ENCODE data around the gene SCAMP5. TPM values are rescaled to one million over a fixed set of nuclear protein-coding genes. Genes with fewer than 3 reads are reported as not detected.

Gene SCAMP5
- total RNA-seq, result 1.6 TPM

- Histone ChIP-seq H3K27ac (ENCODE audit: low read depth, low read length) (no peak within 1 kb of the TSS), H3K27me3 (ENCODE audit: control insufficient read depth in 3 of 3, insufficient read depth in 3 of 3, low read length in 3 of 3) (peaks cover 23 to 37% (median 26%) of the 10 kb centered on the region in 3 donors), H3K9ac (ENCODE audit: low read depth in 1 of 3, low read length in 3 of 3) (peak within 1 kb of the TSS in 2 of 3 donors; percentile 23 to 62)
Observed at GRCh38 chr15:74995182-74995778, at the start of gene SCAMP5. Gene SCAMP5, plus strand, starts transcription at chr15:74995563. Its CDS starts 16,277 bp downstream, at chr15:75011840.

GRCh38 chr15:74950078-74950908 is 45.1 kb upstream of the SCAMP5 start:
- no peak overlapping the region for H3K4me3 ChIP-seq (ENCODE audit: low read length in 3 of 3)
- H3K9me3 ChIP-seq (ENCODE audit: control insufficient read depth in 3 of 3, low read length in 3 of 3), result no peaks in the 10 kb centered on the region
- peaks cover 6 to 16% (median 13%) of the 10 kb centered on the region in 3 donors for H3K27me3 ChIP-seq (ENCODE audit: control insufficient read depth in 3 of 3, insufficient read depth in 3 of 3, low read length in 3 of 3)
- H3K36me3 ChIP-seq (ENCODE audit: control insufficient read depth in 3 of 3, insufficient read depth in 3 of 3, low read length in 3 of 3), result no peaks in the 10 kb centered on the region
- H3K27ac ChIP-seq (ENCODE audit: low read depth, low read length), result no peak overlapping the region
- peaks cover 3 to 9% (median 4%) of the 10 kb centered on the region in 3 donors for H3K4me1 ChIP-seq (ENCODE audit: control insufficient read depth in 3 of 3, insufficient read depth in 3 of 3, low read length in 3 of 3)
- H3K9ac ChIP-seq (ENCODE audit: low read depth in 1 of 3, low read length in 3 of 3), result peak overlapping the region in 1 of 3 donors; percentile 33

More at GRCh38 chr15:74995182-74995778, at the start of gene SCAMP5:
- Histone ChIP-seq H3K4me3 (ENCODE audit: low read length in 3 of 3) (peak within 1 kb of the TSS; percentile 73 to 75 (median 75)), H3K9me3 (ENCODE audit: control insufficient read depth in 3 of 3, low read length in 3 of 3) (no peaks in the 10 kb centered on the region), H3K4me1 (ENCODE audit: control insufficient read depth in 3 of 3, insufficient read depth in 3 of 3, low read length in 3 of 3) (peaks cover 13 to 15% (median 13%) of the 10 kb centered on the region in 3 donors), H3K36me3 (ENCODE audit: control insufficient read depth in 3 of 3, insufficient read depth in 3 of 3, low read length in 3 of 3) (no peaks in the 10 kb centered on the region)

DNA sequence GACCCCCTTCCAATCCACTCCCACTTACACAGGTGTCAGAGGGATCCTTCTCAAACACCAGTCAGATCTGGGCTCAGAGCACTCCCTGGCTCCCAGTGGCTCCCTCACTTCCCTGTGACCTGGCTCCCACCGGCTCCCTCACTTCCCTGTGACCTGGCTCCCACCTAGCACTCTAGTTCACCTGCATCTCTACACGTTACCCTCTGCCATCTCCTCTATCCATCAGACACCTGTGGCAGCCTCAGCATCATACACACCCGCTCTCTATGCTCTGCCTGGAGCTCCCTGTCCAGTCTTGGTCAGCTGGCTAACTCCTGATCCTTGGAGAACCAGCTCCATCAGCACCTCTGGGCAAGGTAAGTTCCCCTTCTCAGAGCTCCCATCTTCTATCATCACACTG is 44.4 kb upstream of the SCAMP5 start:
- no peaks in the 10 kb centered on the region for H3K36me3 ChIP-seq (ENCODE audit: control insufficient read depth in 3 of 3, insufficient read depth in 3 of 3, low read length in 3 of 3)
- H3K27ac ChIP-seq (ENCODE audit: low read depth, low read length), result no peak overlapping the region
- no peak overlapping the region for H3K9ac ChIP-seq (ENCODE audit: low read depth in 1 of 3, low read length in 3 of 3)
- no peak overlapping the region for H3K4me3 ChIP-seq (ENCODE audit: low read length in 3 of 3)
- peaks cover 8 to 16% (median 10%) of the 10 kb centered on the region in 3 donors for H3K4me1 ChIP-seq (ENCODE audit: control insufficient read depth in 3 of 3, insufficient read depth in 3 of 3, low read length in 3 of 3)
- no peaks in the 10 kb centered on the region for H3K9me3 ChIP-seq (ENCODE audit: control insufficient read depth in 3 of 3, low read length in 3 of 3)
- H3K27me3 ChIP-seq (ENCODE audit: control insufficient read depth in 3 of 3, insufficient read depth in 3 of 3, low read length in 3 of 3), result peaks cover 9 to 23% (median 20%) of the 10 kb centered on the region in 3 donors

DNA sequence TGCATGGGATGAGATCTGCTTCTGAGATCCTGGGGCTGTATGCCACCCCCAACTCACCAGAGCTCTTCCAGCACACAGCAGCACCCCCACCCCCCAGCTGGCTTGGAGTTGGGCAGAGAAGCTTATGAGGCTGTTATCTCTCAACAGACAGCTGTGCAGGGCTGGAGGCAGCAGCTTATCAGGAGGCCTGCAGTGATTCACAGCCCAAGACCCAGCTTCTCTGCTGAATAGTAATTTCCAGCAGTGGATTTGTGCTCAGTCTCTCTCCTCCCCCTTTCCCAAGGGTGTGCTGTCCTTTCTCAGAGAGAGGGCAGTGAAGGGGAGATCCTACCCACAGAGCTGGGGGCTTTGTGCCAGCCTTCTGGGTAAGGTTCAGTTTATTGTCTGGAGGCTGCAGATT is 40.8 kb upstream of the SCAMP5 start:
- Histone ChIP-seq H3K9me3 (ENCODE audit: control insufficient read depth in 3 of 3, low read length in 3 of 3) (no peaks in the 10 kb centered on the region), H3K4me3 (ENCODE audit: low read length in 3 of 3) (no peak overlapping the region), H3K4me1 (ENCODE audit: control insufficient read depth in 3 of 3, insufficient read depth in 3 of 3, low read length in 3 of 3) (peaks cover 31 to 40% (median 32%) of the 10 kb centered on the region in 3 donors), H3K9ac (ENCODE audit: low read depth in 1 of 3, low read length in 3 of 3) (no peak overlapping the region), H3K36me3 (ENCODE audit: control insufficient read depth in 3 of 3, insufficient read depth in 3 of 3, low read length in 3 of 3) (no peaks in the 10 kb centered on the region), H3K27ac (ENCODE audit: low read depth, low read length) (no peak overlapping the region), H3K27me3 (ENCODE audit: control insufficient read depth in 3 of 3, insufficient read depth in 3 of 3, low read length in 3 of 3) (peaks cover 31 to 49% (median 38%) of the 10 kb centered on the region in 3 donors)

GRCh38 chr15:74955017-74955416 is 40.3 kb upstream of the SCAMP5 start:
- Histone ChIP-seq H3K36me3 (ENCODE audit: control insufficient read depth in 3 of 3, insufficient read depth in 3 of 3, low read length in 3 of 3) (no peaks in the 10 kb centered on the region), H3K4me3 (ENCODE audit: low read length in 3 of 3) (no peak overlapping the region), H3K9ac (ENCODE audit: low read depth in 1 of 3, low read length in 3 of 3) (no peak overlapping the region), H3K9me3 (ENCODE audit: control insufficient read depth in 3 of 3, low read length in 3 of 3) (no peaks in the 10 kb centered on the region), H3K27me3 (ENCODE audit: control insufficient read depth in 3 of 3, insufficient read depth in 3 of 3, low read length in 3 of 3) (peaks cover 31 to 49% (median 43%) of the 10 kb centered on the region in 3 donors), H3K27ac (ENCODE audit: low read depth, low read length) (no peak overlapping the region), H3K4me1 (ENCODE audit: control insufficient read depth in 3 of 3, insufficient read depth in 3 of 3, low read length in 3 of 3) (peaks cover 32 to 39% (median 35%) of the 10 kb centered on the region in 3 donors)

DNA sequence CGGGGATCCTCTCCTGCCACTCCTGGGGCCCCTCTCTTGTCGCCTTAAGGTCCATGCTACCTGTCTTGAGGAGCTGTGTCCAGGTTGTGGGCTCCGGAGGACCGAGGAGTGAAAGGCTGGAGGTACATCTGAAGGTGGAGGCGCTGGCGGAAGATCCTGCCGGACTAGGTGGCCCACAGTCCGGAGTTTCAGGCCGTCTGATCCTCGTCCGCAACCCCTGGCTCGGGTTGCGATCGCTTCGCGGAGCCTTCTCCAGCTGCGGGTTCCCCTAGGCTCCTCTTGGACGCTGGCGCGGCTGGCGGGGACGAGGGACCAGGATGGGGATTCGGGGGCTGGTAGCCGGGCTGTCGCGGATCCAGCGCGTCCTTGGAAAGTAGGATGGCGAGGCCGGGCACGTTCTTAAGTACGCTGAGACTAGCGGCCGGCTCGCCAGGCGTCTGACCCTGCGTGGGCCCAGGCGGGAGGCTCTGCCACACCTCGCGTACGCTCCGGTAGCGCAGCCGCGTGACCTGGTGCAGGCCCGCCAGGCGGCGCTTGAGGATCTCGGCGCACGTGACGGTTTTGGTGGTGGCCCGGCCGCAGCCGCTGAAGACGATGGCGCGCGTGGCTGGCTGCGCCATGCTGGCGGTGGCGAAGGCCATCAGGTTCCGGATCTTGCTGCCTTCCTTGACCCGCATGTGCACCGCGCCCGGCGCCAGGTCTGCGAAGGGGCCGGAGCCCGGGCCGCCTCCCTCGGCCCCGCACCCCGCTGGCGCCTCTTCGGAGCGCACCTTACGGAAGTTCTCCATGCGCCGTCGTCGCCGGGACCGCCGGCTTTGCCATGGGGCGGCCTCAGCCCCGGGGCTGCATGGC is 39.3 kb upstream of the SCAMP5 start:
- no peaks in the 10 kb centered on the region for H3K36me3 ChIP-seq (ENCODE audit: control insufficient read depth in 3 of 3, insufficient read depth in 3 of 3, low read length in 3 of 3)
- H3K9me3 ChIP-seq (ENCODE audit: control insufficient read depth in 3 of 3, low read length in 3 of 3), result no peaks in the 10 kb centered on the region
- no peak overlapping the region for H3K27ac ChIP-seq (ENCODE audit: low read depth, low read length)
- H3K4me1 ChIP-seq (ENCODE audit: control insufficient read depth in 3 of 3, insufficient read depth in 3 of 3, low read length in 3 of 3), result peaks cover 29 to 36% (median 31%) of the 10 kb centered on the region in 3 donors
- H3K9ac ChIP-seq (ENCODE audit: low read depth in 1 of 3, low read length in 3 of 3), result peak overlapping the region in 2 of 3 donors; percentile 69 to 73
- peak overlapping the region; percentile 48 to 74 (median 72) for H3K4me3 ChIP-seq (ENCODE audit: low read length in 3 of 3)
- peaks cover 31 to 52% (median 43%) of the 10 kb centered on the region in 3 donors for H3K27me3 ChIP-seq (ENCODE audit: control insufficient read depth in 3 of 3, insufficient read depth in 3 of 3, low read length in 3 of 3)

DNA sequence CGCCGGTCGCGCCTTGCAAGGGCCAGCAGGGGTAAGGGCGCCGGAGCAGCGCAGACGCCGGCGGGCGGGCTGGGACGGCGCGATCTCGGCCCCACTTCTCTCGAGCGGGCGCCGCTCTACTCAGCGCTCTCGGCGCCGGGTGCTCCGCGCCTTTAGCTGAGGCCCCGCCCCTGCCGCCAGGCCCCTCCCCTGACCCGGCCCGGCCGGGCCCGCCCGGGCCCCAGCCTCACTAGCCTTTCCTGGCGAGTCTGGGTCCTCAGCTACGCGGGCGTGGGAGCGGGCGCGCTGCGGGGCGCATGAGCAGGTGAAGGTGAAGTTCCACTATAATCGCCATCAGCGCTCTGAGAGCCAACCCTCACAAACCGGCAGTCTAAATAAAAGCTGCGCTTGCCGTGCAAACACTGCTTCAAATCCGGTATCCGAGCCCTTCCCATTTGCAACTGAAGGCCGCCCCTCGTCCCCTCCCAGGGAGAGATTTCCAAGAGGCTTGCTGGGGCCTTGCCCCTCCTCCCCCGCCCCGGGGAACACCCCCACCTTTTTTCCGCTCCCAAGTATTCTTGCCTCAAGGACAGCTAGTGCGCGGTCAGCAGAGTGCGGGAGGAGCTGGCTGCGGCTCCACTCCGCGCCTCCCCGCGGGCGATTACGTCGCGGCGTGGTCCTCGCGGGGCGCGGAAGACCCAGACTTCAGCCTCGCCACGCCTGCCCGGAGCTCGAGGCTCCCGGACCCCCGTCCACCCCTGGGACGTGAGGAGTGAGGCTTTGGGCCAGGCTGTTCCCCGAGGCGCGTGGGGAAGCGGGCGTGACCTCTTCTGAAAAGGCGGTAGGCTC is 38.5 kb upstream of the SCAMP5 start, which contains the start of gene RPP25:
Gene RPP25, minus strand, starts transcription at position 125 of the 828 bp plus-strand sequence. CDS start 189 bp downstream, outside the sequence.
- H3K27ac ChIP-seq (ENCODE audit: low read depth, low read length), result no peak within 1 kb of the TSS
- H3K4me3 ChIP-seq (ENCODE audit: low read length in 3 of 3), result peak within 1 kb of the TSS; percentile 72 to 74 (median 74)
- peaks cover 31 to 49% (median 43%) of the 10 kb centered on the region in 3 donors for H3K27me3 ChIP-seq (ENCODE audit: control insufficient read depth in 3 of 3, insufficient read depth in 3 of 3, low read length in 3 of 3)
- H3K9me3 ChIP-seq (ENCODE audit: control insufficient read depth in 3 of 3, low read length in 3 of 3), result no peaks in the 10 kb centered on the region
- peak within 1 kb of the TSS; percentile 43 to 73 (median 69) for H3K9ac ChIP-seq (ENCODE audit: low read depth in 1 of 3, low read length in 3 of 3)
- H3K36me3 ChIP-seq (ENCODE audit: control insufficient read depth in 3 of 3, insufficient read depth in 3 of 3, low read length in 3 of 3), result no peaks in the 10 kb centered on the region
- H3K4me1 ChIP-seq (ENCODE audit: control insufficient read depth in 3 of 3, insufficient read depth in 3 of 3, low read length in 3 of 3), result peaks cover 29 to 36% (median 31%) of the 10 kb centered on the region in 3 donors

GRCh38 chr15:74957476-74958035 is 37.8 kb upstream of the SCAMP5 start:
- H3K36me3 ChIP-seq (ENCODE audit: control insufficient read depth in 3 of 3, insufficient read depth in 3 of 3, low read length in 3 of 3), result no peaks in the 10 kb centered on the region
- H3K4me1 ChIP-seq (ENCODE audit: control insufficient read depth in 3 of 3, insufficient read depth in 3 of 3, low read length in 3 of 3), result peaks cover 29 to 36% (median 31%) of the 10 kb centered on the region in 3 donors
- peaks cover 31 to 45% (median 43%) of the 10 kb centered on the region in 3 donors for H3K27me3 ChIP-seq (ENCODE audit: control insufficient read depth in 3 of 3, insufficient read depth in 3 of 3, low read length in 3 of 3)
- H3K27ac ChIP-seq (ENCODE audit: low read depth, low read length), result no peak overlapping the region
- H3K9ac ChIP-seq (ENCODE audit: low read depth in 1 of 3, low read length in 3 of 3), result peak overlapping the region; percentile 43 to 72 (median 69)
- peak overlapping the region; percentile 72 to 74 (median 74) for H3K4me3 ChIP-seq (ENCODE audit: low read length in 3 of 3)
- no peaks in the 10 kb centered on the region for H3K9me3 ChIP-seq (ENCODE audit: control insufficient read depth in 3 of 3, low read length in 3 of 3)

Data from skeletal muscle tissue (tissue), 4 donors.